IMR-90 (cell line): Measurements from ENCODE around the gene ELK3. TPM values are rescaled to one million over a fixed set of nuclear protein-coding genes. Genes with fewer than 3 reads are reported as not detected.

Source experiments
- ATAC-seq: fragments of 200-7000 bp; cut with Tn5 transposase; 2 replicates; pipeline ENCODE4 v1.9.1; 2020; ENCODE audit warnings: low read depth, mild to moderate bottlenecking, moderate library complexity
- BruUV-seq: library from RNA; stranded (reverse); fragments of 400-500 nt; replicated peaks from 2 replicates; lab custom pipeline; 2021; lab: Mats Ljungman, UMichigan
- CTCF ChIA-PET: fragments of 300-600 bp; formaldehyde crosslinking; extraction: SDS; loops from one replicate; lab custom pipeline; 2021; ENCODE audit warnings: antibody characterized with exemption; lab: Yijun Ruan, JAX
- POLR2A ChIA-PET: fragments of 300-600 bp; sonication (Branson Sonifier 250); formaldehyde crosslinking; loops from one replicate; lab custom pipeline; 2022; ENCODE audit warnings: antibody characterized with exemption; ENCODE audit not compliant: unreplicated experiment; lab: Charles Lee
- DNase-seq: peaks from one replicate; pipeline ENCODE4 v3.0.0; 2013
- H2AFZ ChIP-seq: replicated peaks from 2 replicates; pipeline ENCODE3; 2013; ENCODE audit warnings: low read length, mild to moderate bottlenecking; ENCODE audit not compliant: poor library complexity
- H2AK5ac ChIP-seq: 2 replicates; pipeline ENCODE4 v1.6.1; 2013; ENCODE audit warnings: low read depth, low read length, inconsistent platforms
- H2AK9ac ChIP-seq: replicated peaks from 2 replicates; pipeline ENCODE3; 2013; ENCODE audit warnings: mild to moderate bottlenecking, low read depth, low read length, moderate library complexity; ENCODE audit not compliant: poor library complexity
- H2BK120ac ChIP-seq: 2 replicates; pipeline ENCODE4 v1.6.1; 2013; ENCODE audit warnings: low read depth, low read length, inconsistent platforms
- H2BK15ac ChIP-seq: 3 replicates; pipeline ENCODE4 v1.6.1; 2013; ENCODE audit warnings: low read depth, low read length, inconsistent platforms
- H2BK20ac ChIP-seq: 2 replicates; pipeline ENCODE4 v1.6.1; 2013; ENCODE audit warnings: low read depth, mild to moderate bottlenecking, inconsistent platforms, low read length, moderate library complexity
- H2BK5ac ChIP-seq: 2 replicates; pipeline ENCODE4 v1.6.1; 2013; ENCODE audit warnings: mild to moderate bottlenecking, low read depth, low read length, inconsistent platforms; ENCODE audit not compliant: poor library complexity, severe bottlenecking
- H3K14ac ChIP-seq: replicated peaks from 2 replicates; pipeline ENCODE4 v1.6.1; 2013; ENCODE audit warnings: low read depth, low read length, inconsistent platforms
- H3K18ac ChIP-seq: 2 replicates; pipeline ENCODE4 v1.6.1; 2013; ENCODE audit warnings: low read depth, low read length, control low read depth
- H3K23ac ChIP-seq: 2 replicates; pipeline ENCODE4 v1.6.1; 2013; ENCODE audit warnings: low read depth, low read length, inconsistent platforms
- H3K27ac ChIP-seq: 2 replicates; pipeline ENCODE4 v1.5.1; 2013; ENCODE audit warnings: mild to moderate bottlenecking, control low read depth, low read length; ENCODE audit not compliant: insufficient read depth
- H3K27me3 ChIP-seq: 2 replicates; pipeline ENCODE4 v1.6.1; 2013; ENCODE audit warnings: low read length; ENCODE audit not compliant: control insufficient read depth, insufficient read depth
- H3K36me3 ChIP-seq: 2 replicates; pipeline ENCODE4 v1.6.1; 2013; ENCODE audit warnings: low read length, mixed read lengths; ENCODE audit not compliant: control insufficient read depth, insufficient read depth
- H3K4ac ChIP-seq: 2 replicates; pipeline ENCODE4 v1.6.1; 2013; ENCODE audit warnings: low read depth, low read length, inconsistent platforms
- H3K4me1 ChIP-seq: 2 replicates; pipeline ENCODE4 v1.6.1; 2013; ENCODE audit warnings: low read length, mixed read lengths; ENCODE audit not compliant: control insufficient read depth, insufficient read depth
- H3K4me2 ChIP-seq: 2 replicates; pipeline ENCODE4 v1.6.1; 2013; ENCODE audit warnings: low read depth, mild to moderate bottlenecking, control low read depth, low read length, moderate library complexity
- H3K4me3 ChIP-seq: 2 replicates; pipeline ENCODE4 v1.5.1; 2013; ENCODE audit warnings: low read depth, mild to moderate bottlenecking, control low read depth, low read length, moderate library complexity; ENCODE audit not compliant: insufficient read depth
- H3K56ac ChIP-seq: 2 replicates; pipeline ENCODE4 v1.6.1; 2013; ENCODE audit warnings: low read length, inconsistent platforms; ENCODE audit not compliant: insufficient read depth; ENCODE audit errors: extremely low read depth
- H3K79me1 ChIP-seq, 2 experiments: 2 replicates each; pipeline ENCODE4 v1.6.1; 2013; ENCODE audit warnings: low read length in 2 of 2, inconsistent platforms in 1 of 2, low read depth in 1 of 2
- H3K9ac ChIP-seq: 2 replicates; pipeline ENCODE4 v1.6.1; 2013; ENCODE audit warnings: low read depth, low read length, control low read depth
- H3K9me1 ChIP-seq: 2 replicates; pipeline ENCODE4 v1.6.1; 2013; ENCODE audit warnings: low read length, inconsistent platforms; ENCODE audit not compliant: insufficient read depth
- H3K9me3 ChIP-seq: 2 replicates; pipeline ENCODE4 v1.6.1; 2013; ENCODE audit warnings: low read length; ENCODE audit not compliant: control insufficient read depth, insufficient read depth
- H4K20me1 ChIP-seq: 2 replicates; pipeline ENCODE4 v1.6.1; 2013; ENCODE audit warnings: low read length, inconsistent platforms; ENCODE audit not compliant: insufficient read depth
- H4K5ac ChIP-seq: 2 replicates; pipeline ENCODE4 v1.6.1; 2013; ENCODE audit warnings: mild to moderate bottlenecking, low read depth, low read length, control low read depth
- H4K8ac ChIP-seq, 2 experiments: 2 replicates each; pipeline ENCODE4 v1.6.1; 2013; ENCODE audit warnings: low read depth in 2 of 2, low read length in 2 of 2, control low read depth in 1 of 2, inconsistent platforms in 1 of 2
- H4K91ac ChIP-seq: 2 replicates; pipeline ENCODE4 v1.6.1; 2013; ENCODE audit warnings: low read depth, low read length, inconsistent platforms; ENCODE audit not compliant: insufficient read depth
- MAFK ChIP-seq: IDR thresholded peaks from 2 replicates; pipeline ENCODE4 v1.6.1; 2012; ENCODE audit warnings: low read depth, low read length, improper control_type of control experiment
- MXI1 ChIP-seq: IDR thresholded peaks from 2 replicates; pipeline ENCODE4 v1.6.1; 2012; ENCODE audit warnings: low read depth, mild to moderate bottlenecking, low read length, moderate library complexity, borderline replicate concordance
- POLR2A ChIP-seq: IDR thresholded peaks from 2 replicates; pipeline ENCODE4 v1.6.1; 2012; ENCODE audit warnings: mild to moderate bottlenecking, low read depth, low read length
- RAD21 ChIP-seq: IDR thresholded peaks from 2 replicates; pipeline ENCODE4 v1.6.1; 2012; ENCODE audit warnings: low read length, improper control_type of control experiment
- WGBS, 2 experiments: methylation state at CpG; one replicate each; pipeline versions ENCODE4 v1.1.5 to v1.1.7; 2013; ENCODE audit warnings: missing lambda C conversion rate in 2 of 2; ENCODE audit not compliant: insufficient read length in 1 of 2; ENCODE audit errors: extremely low coverage in 2 of 2; 5-methylcytosine and 5-hydroxymethylcytosine counted together
- dilution Hi-C: fragments of 300-500 bp; cut with HindIII; formaldehyde crosslinking; loops from one replicate; pipeline ENCODE4 v1.14.3; 2018; ENCODE audit warnings: low sequenced_read_pairs; ENCODE audit not compliant: unreplicated experiment
- in situ Hi-C: fragments of 300-500 bp; cut with MboI; formaldehyde crosslinking; loops from 3 replicates; pipeline ENCODE4 v1.14.3; 2019; ENCODE audit warnings: low sequenced_read_pairs, inconsistent platforms, mixed read lengths
- intact Hi-C: fragments of 100-400 bp; cut with micrococcal nuclease; formaldehyde crosslinking; loops from 2 replicates; pipeline ENCODE4 v1.10.0; 2022
- polyA plus RNA-seq, 3 experiments: library from polyadenylated mRNA; depleted of rRNA; stranded (reverse); fragments of >200 nt; gene quantifications; 2 replicates each; pipeline ENCODE4 v1.2.3, GENCODE V29; 2012; ENCODE audit warnings: low replicate concordance in 1 of 3
- total RNA-seq: library from RNA; depleted of rRNA; stranded (reverse); fragments of >200 nt; gene quantifications from 2 replicates; pipeline ENCODE4 v1.2.3, GENCODE V29; 2012
- TF ChIP-seq, protein P1 (sequence below): fragments of 150-350 bp; IDR thresholded peaks from 2 replicates; pipeline ENCODE4 v1.6.1; 2017; ENCODE audit warnings: mild to moderate bottlenecking, antibody characterized with exemption, low read length, low read depth
- TF ChIP-seq, protein P2 (sequence below): fragments of 150-350 bp; IDR thresholded peaks from 2 replicates; pipeline ENCODE4 v1.6.1; 2016; ENCODE audit warnings: low read depth, mild to moderate bottlenecking, low read length, moderate library complexity, borderline replicate concordance

The ELK3 gene
- total and polyA plus RNA-seq, 2 of the 4 experiments (the other 2 are of a cell fraction), result 14.5 to 27.5 TPM

DNA sequence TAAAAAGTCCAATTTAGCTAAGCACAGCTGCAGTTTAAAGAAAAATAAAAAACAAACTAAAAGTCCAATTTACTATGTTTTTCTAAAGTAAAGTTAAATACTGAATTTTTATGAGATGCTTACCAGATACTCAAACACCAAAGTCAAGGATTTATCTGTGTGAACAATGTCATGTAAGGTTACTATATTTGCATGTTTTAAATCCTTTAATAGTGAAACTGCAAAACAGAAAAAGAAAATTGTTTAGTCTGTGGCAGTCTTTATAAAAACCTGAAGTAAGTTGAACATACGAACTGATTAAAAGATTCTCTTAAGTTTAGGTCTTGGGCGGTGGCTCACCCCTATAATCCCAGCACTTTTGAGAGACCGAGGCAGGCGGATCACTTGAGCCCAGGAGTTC is 103.3 kb downstream of the ELK3 start:
- Histone ChIP-seq H3K36me3 (peaks cover 33% of the 10 kb centered on the region), H3K79me1 (peaks cover 3 to 5% of the 10 kb centered on the region in 2 experiments; a peak in 2 of 4 replicates), H3K4me3 (no peak overlapping the region), H4K20me1 (no peaks in the 10 kb centered on the region), H3K18ac (no peak overlapping the region), H3K9ac (no peak overlapping the region), H2AFZ (no peak overlapping the region), H2BK5ac (no peak overlapping the region), H3K23ac (no peak overlapping the region), H2AK9ac (no peak overlapping the region), H3K4me2 (no peak overlapping the region), H4K8ac (no peak overlapping the region), H2BK15ac (no peak overlapping the region), H3K4ac (no peak overlapping the region), H3K4me1 (0 out of 2 replicates have a peak, but pooled peaks cover 2% of the 10 kb centered on the region), H2BK120ac (no peak overlapping the region), H2AK5ac (no peak overlapping the region), H2BK20ac (no peak overlapping the region), H3K9me1 (no peaks in the 10 kb centered on the region), H3K14ac (no peak overlapping the region), H4K5ac (no peak overlapping the region), H4K91ac (no peak overlapping the region), H3K9me3 (no peaks in the 10 kb centered on the region), H3K27ac (no peak overlapping the region), H3K56ac (no peak overlapping the region), H3K27me3 (no peaks in the 10 kb centered on the region)
- in situ Hi-C loops (no loop called here), intact Hi-C loops (loop anchor here (10.0 kb wide), 1 partner anchor 197 kb away; no protein-coding TSS in a partner anchor), dilution Hi-C loops (no loop called here)
- ATAC-seq (no peak), DNase-seq (no peak)
- no TSS peak for BruUV-seq
- whole genome bisulfite sequencing, 2 experiments, result no CpG with 5 or more reads among the region's 4 CpGs
- no peak for TF ChIP-seq MXI1
- no peak for TF ChIP-seq RAD21
- TF ChIP-seq, protein P1, sequence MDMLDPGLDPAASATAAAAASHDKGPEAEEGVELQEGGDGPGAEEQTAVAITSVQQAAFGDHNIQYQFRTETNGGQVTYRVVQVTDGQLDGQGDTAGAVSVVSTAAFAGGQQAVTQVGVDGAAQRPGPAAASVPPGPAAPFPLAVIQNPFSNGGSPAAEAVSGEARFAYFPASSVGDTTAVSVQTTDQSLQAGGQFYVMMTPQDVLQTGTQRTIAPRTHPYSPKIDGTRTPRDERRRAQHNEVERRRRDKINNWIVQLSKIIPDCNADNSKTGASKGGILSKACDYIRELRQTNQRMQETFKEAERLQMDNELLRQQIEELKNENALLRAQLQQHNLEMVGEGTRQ, result no peak
- TF ChIP-seq MAFK, result no peak
- TF ChIP-seq POLR2A, result no peak
- TF ChIP-seq, protein P2, sequence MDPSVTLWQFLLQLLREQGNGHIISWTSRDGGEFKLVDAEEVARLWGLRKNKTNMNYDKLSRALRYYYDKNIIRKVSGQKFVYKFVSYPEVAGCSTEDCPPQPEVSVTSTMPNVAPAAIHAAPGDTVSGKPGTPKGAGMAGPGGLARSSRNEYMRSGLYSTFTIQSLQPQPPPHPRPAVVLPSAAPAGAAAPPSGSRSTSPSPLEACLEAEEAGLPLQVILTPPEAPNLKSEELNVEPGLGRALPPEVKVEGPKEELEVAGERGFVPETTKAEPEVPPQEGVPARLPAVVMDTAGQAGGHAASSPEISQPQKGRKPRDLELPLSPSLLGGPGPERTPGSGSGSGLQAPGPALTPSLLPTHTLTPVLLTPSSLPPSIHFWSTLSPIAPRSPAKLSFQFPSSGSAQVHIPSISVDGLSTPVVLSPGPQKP, result no peak
- ChIA-PET CTCF (no interaction called here), POLR2A (no interaction called here)
